VCaP (cell line): Measurements from ENCODE around the gene GNA15.

ENCODE experiments used
- H3K27ac ChIP-seq: fragments of 450-650 bp; 2 replicates; pipeline ENCODE4 v1.5.1; 2017
- CTCF ChIP-seq: fragments of 450-650 bp; conservative IDR thresholded peaks from 2 replicates; pipeline ENCODE4 v1.5.1; 2017; ENCODE audit warnings: mild to moderate bottlenecking, moderate library complexity

GNA15 gene

GRCh38 chr19:3120611-3121276, 15.1 kb upstream of the GNA15 start:
- H3K27ac ChIP-seq, result no peak overlapping the region
- no peak for TF ChIP-seq CTCF

- H3K27ac ChIP-seq, result no peak overlapping the region
- no peak for TF ChIP-seq CTCF
These were observed 14.4 kb upstream of the GNA15 start for GRCh38 chr19:3121396-3121795.

GRCh38 chr19:3121821-3122511, 13.9 kb upstream of the GNA15 start:
- H3K27ac ChIP-seq, result no peak overlapping the region
- TF ChIP-seq CTCF, result no peak

GRCh38 chr19:3122512-3122870, 13.3 kb upstream of the GNA15 start:
- H3K27ac ChIP-seq, result no peak overlapping the region
- no peak for TF ChIP-seq CTCF

- TF ChIP-seq CTCF, result no peak
These were observed 12.6 kb upstream of the GNA15 start for GRCh38 chr19:3123088-3123721.

GRCh38 chr19:3123956-3124355, 11.9 kb upstream of the GNA15 start:
- TF ChIP-seq CTCF, result no peak
- no peak overlapping the region for H3K27ac ChIP-seq

More at GRCh38 chr19:3123088-3123721, 12.6 kb upstream of the GNA15 start:
- no peak overlapping the region for H3K27ac ChIP-seq

GRCh38 chr19:3124630-3125029, 11.2 kb upstream of the GNA15 start:
- TF ChIP-seq CTCF, result no peak
- H3K27ac ChIP-seq, result no peak overlapping the region
